Right lobe of liver (tissue), 6 donors: ENCODE measurements around the gene PSMD13. TPM values are rescaled to one million over a fixed set of nuclear protein-coding genes. Genes with fewer than 3 reads are reported as not detected.

Experiments
- ATAC-seq, 4 donors: fragments of 200-7000 bp; cut with Tn5 transposase; one replicate each; pipeline ENCODE4 v1.9.1; 2020; ENCODE audit warnings: mild to moderate bottlenecking in 4 of 4, moderate library complexity in 4 of 4
- DNase-seq, 3 donors: peaks; one replicate each; pipeline ENCODE4 v3.0.0-alpha.2; 2020
- H3K27ac ChIP-seq, 3 donors: fragments of 200-600 bp; one replicate each; pipeline ENCODE4 v1.8.0; 2022
- H3K27me3 ChIP-seq, 2 donors: fragments of 200-600 bp; one replicate each; pipeline ENCODE4 v1.8.0; 2022
- H3K36me3 ChIP-seq, 4 donors: fragments of 200-600 bp; sonication (generic) in 1 of 4; one replicate each; pipeline versions ENCODE4 v1.5.1 to v1.8.0; 2017 to 2022; ENCODE audit warnings: control low read depth in 1 of 4
- H3K4me1 ChIP-seq, 4 donors: fragments of 200-600 bp; sonication (generic) in 1 of 4; one replicate each; pipeline versions ENCODE4 v1.5.1 to v1.8.0; 2017 to 2022; ENCODE audit warnings: control low read depth in 1 of 4
- H3K4me3 ChIP-seq, 3 donors: fragments of 200-600 bp; one replicate each; pipeline ENCODE4 v1.8.0; 2022
- H3K9me3 ChIP-seq, 4 donors: fragments of 200-600 bp; sonication (generic) in 1 of 4; one replicate each; pipeline versions ENCODE4 v1.5.1 to v1.8.0; 2017 to 2022; ENCODE audit warnings: control low read depth in 1 of 4
- POLR2A ChIP-seq: fragments of 450-650 bp; IDR thresholded peaks from one replicate; pipeline ENCODE4 v1.6.1; 2017; ENCODE audit warnings: antibody characterized with exemption, mild to moderate bottlenecking
- WGBS: methylation state at CpG from one replicate; pipeline ENCODE4 v1.1.6; 2018; ENCODE audit warnings: low coverage, low lambda C conversion rate; ENCODE audit not compliant: insufficient coverage; ENCODE audit errors: missing lambda C conversion rate; 5-methylcytosine and 5-hydroxymethylcytosine counted together
- intact Hi-C, 2 donors: fragments of 100-400 bp; cut with DNase I; formaldehyde crosslinking; loops; one replicate each; pipeline versions ENCODE4 v1.11.2 to v1.14.1; 2022
- total RNA-seq, 6 experiments: library from RNA; depleted of rRNA in 2 of 6; stranded (reverse); fragments of >200 nt in 2 of 6; fragmentation: NEBNext Ultra II Directional in 3 of 6; extraction: Animal tissue kit (Norgen Biotek cat#: 25700) in 3 of 6; gene quantifications; one replicate each; pipeline versions ENCODE4 v1.1.0 to v1.2.4, GENCODE V29; 2016 to 2023
- TF ChIP-seq, protein P1 (sequence below), 4 donors: fragments of 200-600 bp in 3 of 4; fragments of 450-650 bp in 1 of 4; IDR thresholded peaks; one replicate each; pipeline versions ENCODE4 v1.5.1 to v1.8.0; 2016 to 2022; ENCODE audit warnings: antibody characterized with exemption in 4 of 4, mild to moderate bottlenecking in 2 of 4
- donor health status: DM: no; HTN: yes; CAD: no.
- donor health status: DM: no; HTN: no; CAD: no.
- donor health status: DM: no; HTN: no; CAD: no.
- donor health status: DM: no; HTN: yes; CAD: no.
- donor health status: DM: no; HTN: yes; CAD: no.

Gene PSMD13
- total RNA-seq, 6 experiments from 2014 or later: 46.1 to 71.5 (median 48.7) TPM

DNA sequence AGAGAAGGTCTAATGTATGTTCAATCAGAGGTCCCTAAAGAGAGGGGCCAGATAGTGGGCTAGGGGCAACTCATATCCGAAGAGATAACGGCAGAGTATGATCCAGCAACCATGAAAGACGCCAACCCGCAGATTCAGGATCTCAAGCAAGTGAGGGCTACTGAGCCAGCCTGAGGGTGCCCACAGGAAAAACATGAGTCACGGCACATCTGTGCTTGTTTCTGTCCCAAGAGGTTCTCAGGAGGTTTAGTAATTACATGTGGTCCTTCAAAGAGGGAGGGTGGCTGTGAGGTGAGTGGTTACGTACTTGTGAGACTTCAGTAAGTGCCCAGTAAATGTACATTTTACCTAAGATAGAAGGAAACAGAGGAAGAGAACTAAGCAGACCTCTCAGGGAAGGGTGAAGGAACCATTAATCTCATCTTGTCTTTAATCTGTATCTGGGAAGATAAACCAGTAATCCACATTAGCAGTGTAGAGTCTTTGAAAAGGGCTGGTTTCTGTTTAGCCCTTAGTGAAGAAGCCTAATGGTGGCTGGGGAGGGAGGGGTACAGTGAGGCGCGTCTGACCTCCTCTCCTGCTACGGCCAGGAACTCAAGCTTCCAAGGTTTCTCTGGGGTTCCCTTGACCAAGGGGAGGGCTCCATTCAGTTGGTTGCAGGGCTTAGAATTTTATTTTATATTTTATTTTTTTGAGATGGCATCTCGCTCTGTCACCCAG is 10.9 kb upstream of the PSMD13 start:
- Histone ChIP-seq H3K27me3 (no peaks in the 10 kb centered on the region), H3K27ac (no peak overlapping the region), H3K4me3 (no peak overlapping the region), H3K4me1 (no peaks in the 10 kb centered on the region), H3K36me3 (peaks cover 0 to 3% (median 0%) of the 10 kb centered on the region in 4 donors), H3K9me3 (no peaks in the 10 kb centered on the region)
- intact Hi-C loops: no loop called here
- ATAC-seq: no peak
- WGBS: 89% methylated on average over 9 of the region's 10 CpGs
- peak in 1 of 3 donors; percentile 32 for DNase-seq
- no peak for TF ChIP-seq POLR2A
- TF ChIP-seq, protein P1, sequence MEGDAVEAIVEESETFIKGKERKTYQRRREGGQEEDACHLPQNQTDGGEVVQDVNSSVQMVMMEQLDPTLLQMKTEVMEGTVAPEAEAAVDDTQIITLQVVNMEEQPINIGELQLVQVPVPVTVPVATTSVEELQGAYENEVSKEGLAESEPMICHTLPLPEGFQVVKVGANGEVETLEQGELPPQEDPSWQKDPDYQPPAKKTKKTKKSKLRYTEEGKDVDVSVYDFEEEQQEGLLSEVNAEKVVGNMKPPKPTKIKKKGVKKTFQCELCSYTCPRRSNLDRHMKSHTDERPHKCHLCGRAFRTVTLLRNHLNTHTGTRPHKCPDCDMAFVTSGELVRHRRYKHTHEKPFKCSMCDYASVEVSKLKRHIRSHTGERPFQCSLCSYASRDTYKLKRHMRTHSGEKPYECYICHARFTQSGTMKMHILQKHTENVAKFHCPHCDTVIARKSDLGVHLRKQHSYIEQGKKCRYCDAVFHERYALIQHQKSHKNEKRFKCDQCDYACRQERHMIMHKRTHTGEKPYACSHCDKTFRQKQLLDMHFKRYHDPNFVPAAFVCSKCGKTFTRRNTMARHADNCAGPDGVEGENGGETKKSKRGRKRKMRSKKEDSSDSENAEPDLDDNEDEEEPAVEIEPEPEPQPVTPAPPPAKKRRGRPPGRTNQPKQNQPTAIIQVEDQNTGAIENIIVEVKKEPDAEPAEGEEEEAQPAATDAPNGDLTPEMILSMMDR (IDR thresholded peaks at IDR 0.05): no peak

DNA sequence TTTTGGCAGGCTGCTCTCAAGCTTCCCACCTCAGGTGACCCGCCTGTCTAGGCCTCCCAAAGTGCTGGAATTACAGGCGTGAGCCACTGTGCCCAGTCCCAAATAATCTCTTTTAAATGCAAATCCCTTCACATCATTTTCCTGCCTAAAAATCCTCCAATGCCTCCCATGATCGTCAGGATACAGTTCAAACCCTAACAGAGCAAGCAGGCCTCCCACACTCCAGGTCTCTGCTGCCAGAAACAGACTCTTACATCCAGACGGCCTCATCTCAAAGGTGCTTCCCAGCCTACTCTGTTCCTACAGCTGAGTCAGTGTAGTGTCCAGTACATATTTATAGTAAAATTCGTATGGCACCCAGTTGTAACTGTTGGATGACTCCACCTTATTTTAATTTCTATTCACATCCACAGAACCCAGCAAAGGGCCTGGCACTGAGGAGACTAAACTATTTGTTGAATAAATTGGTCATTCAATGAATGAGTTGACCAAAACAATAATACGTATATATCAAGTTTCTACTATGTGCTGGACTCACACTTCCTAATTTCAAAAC is 8.9 kb upstream of the PSMD13 start:
- H3K27ac ChIP-seq: no peak overlapping the region
- TF ChIP-seq POLR2A: no peak
- TF ChIP-seq, protein P1 (IDR thresholded peaks at IDR 0.05): no peak
- peak in 1 of 3 donors; percentile 20 for DNase-seq
- no peak for ATAC-seq
- H3K27me3 ChIP-seq: no peaks in the 10 kb centered on the region
- no peaks in the 10 kb centered on the region for H3K4me1 ChIP-seq
- no peaks in the 10 kb centered on the region for H3K9me3 ChIP-seq
- WGBS: 86% methylated on average over 6 of the region's 6 CpGs
- H3K4me3 ChIP-seq: no peak overlapping the region
- peaks cover 0 to 2% (median 0%) of the 10 kb centered on the region in 4 donors for H3K36me3 ChIP-seq
- intact Hi-C loops: no loop called here

DNA sequence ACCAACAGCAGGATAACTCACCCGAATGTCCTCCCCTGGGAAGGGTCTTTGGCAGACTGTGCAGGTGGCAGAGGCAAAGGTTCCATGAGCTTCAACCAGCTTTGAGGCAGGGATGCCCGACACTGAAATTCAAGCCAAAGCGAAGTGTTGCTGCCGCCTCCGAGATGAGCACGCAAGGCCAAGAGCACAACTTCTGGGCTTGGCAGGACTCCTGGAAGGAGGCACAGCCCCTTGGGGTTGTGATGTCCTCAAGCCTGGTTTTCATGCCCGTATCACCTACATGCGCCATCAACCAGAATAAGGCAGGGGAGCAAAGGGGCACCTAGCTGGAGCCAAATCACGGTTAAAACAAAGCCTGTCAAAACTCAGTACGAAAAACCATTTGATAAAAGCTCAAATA is 6.3 kb upstream of the PSMD13 start:
- H3K4me1 ChIP-seq: peaks cover 0 to 3% (median 0%) of the 10 kb centered on the region in 4 donors
- no peak for DNase-seq
- TF ChIP-seq POLR2A: no peak
- TF ChIP-seq, protein P1 (IDR thresholded peaks at IDR 0.05): no peak
- intact Hi-C loops: no loop called here
- no peaks in the 10 kb centered on the region for H3K27me3 ChIP-seq
- H3K36me3 ChIP-seq: no peaks in the 10 kb centered on the region
- no peak for ATAC-seq
- H3K4me3 ChIP-seq: no peak overlapping the region
- H3K9me3 ChIP-seq: no peaks in the 10 kb centered on the region
- no peak overlapping the region for H3K27ac ChIP-seq
- WGBS: 93% methylated on average over 3 of the region's 10 CpGs

DNA sequence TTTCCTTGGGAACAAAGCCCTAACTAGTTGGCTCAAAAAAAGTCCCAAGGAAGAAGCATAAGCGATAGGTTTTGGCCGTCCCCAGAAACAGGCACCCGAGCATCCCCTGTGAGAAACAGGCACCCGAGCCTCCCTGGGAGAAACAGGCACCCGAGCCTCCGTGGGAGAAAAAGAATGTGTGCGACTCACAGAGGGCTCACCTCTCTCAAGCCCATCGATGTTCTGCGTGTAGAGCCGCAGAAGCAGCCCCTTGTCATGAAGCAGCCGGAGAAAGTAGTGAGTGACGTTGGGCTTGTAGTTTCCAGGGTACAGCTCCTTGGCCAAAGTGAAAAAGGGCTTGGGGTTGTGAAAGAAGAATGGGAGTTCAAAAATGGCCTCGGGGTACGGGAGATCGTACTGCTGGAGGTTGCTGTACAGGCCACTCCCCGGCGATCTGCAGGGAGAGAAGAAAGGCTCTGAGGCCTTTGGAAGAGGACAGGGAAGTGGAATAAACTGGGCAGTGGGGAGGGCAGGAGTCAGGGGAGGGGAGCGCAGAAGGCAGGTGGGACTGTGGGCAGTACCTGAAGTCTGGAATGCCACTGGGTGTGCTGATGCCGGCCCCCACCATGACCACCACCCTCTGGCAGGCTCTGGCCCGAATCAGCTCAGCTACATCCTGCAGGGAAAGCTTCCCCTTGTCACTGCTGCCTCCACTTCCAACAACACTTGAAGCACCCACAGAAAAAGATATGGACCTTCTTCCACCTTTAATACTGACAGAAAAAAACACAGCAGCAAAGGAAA is 3.8 kb upstream of the PSMD13 start:
- Histone ChIP-seq H3K36me3 (no peaks in the 10 kb centered on the region), H3K9me3 (no peaks in the 10 kb centered on the region), H3K4me3 (no peak overlapping the region), H3K27me3 (no peaks in the 10 kb centered on the region), H3K4me1 (peaks cover 0 to 11% (median 3%) of the 10 kb centered on the region in 4 donors), H3K27ac (no peak overlapping the region)
- intact Hi-C loops: no loop called here
- TF ChIP-seq, protein P1 (IDR thresholded peaks at IDR 0.05): no peak
- no peak for TF ChIP-seq POLR2A
- 85% methylated on average over 17 of the region's 20 CpGs for WGBS
- DNase-seq (peak in 1 of 3 donors; percentile 41), ATAC-seq (no peak)
